ENCODE results near the gene C11orf68. TPM values are rescaled to one million over a fixed set of nuclear protein-coding genes. Genes with fewer than 3 reads are reported as not detected.

Gene C11orf68
- total RNA-seq, 3 donors from 2014 or later (not counting 1 experiment from before 2014, with no cell fraction given) = 19.9 to 28.3 (median 20.7) TPM

DNA sequence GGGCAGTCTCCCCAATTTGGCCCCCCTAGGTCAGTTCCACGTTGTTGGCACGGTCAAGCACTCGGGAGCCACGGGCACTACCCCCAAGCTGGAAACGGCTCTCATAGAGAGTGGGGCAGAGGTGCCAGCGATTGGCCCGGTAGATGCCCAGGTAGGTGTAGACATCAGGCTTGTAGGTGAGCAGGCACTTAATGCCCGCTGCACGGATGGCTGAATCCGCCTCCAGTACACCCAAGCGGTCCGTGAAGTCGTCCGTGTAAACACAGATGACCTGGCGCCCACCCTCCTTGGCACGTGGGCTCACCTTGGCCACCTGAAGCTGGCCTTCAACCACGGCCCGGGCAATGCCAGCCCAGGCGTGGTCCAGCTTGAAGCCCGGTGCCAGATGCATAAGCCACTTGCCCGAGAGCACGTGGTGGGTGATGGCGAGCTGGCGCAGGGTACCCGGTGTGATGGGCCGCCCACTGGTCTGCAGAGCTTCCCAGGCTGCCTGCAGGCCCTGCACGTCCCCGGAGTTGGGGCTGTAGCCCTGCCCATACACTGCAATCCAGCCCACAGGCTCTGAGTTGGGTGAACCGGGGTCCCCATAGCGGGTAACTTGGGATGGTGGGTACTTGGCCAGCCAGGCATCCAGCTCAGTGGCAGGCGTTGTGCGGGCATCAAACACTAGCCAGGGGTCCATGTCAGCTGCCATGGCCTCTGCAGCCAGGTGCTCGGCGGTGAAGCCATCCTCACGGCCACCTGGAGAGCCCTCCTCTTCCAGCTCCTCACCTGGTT, 1.2 kb downstream of the C11orf68 start:
- no peaks in the 10 kb centered on the region for H3K9me3 Mint-ChIP-seq
- peak overlapping the region; percentile 49 to 77 for H3K27ac Mint-ChIP-seq
- Histone ChIP-seq H3K27me3 (ENCODE audit: control insufficient read depth, insufficient read depth, low read length) (no peaks in the 10 kb centered on the region), H3K36me3 (ENCODE audit: control insufficient read depth, insufficient read depth, low read length) (peaks cover 22% of the 10 kb centered on the region), H3K9me3 (ENCODE audit: control insufficient read depth, insufficient read depth, low read length) (no peaks in the 10 kb centered on the region), H3K4me3 (ENCODE audit: low read length) (peak overlapping the region; percentile 96), H3K4me1 (ENCODE audit: control insufficient read depth, insufficient read depth, low read length) (peaks cover 57% of the 10 kb centered on the region), H3K27ac (ENCODE audit: low read length) (no peak overlapping the region)
- peaks cover 24 to 52% of the 10 kb centered on the region in 2 donors for H3K4me1 Mint-ChIP-seq
- H3K36me3 Mint-ChIP-seq = no peaks in the 10 kb centered on the region
- WGBS (ENCODE audit: insufficient coverage) = 90% methylated on average over 35 of the region's 35 CpGs
- ATAC-seq (no peak), DNase-seq (no peak)
- TF ChIP-seq, protein P1, sequence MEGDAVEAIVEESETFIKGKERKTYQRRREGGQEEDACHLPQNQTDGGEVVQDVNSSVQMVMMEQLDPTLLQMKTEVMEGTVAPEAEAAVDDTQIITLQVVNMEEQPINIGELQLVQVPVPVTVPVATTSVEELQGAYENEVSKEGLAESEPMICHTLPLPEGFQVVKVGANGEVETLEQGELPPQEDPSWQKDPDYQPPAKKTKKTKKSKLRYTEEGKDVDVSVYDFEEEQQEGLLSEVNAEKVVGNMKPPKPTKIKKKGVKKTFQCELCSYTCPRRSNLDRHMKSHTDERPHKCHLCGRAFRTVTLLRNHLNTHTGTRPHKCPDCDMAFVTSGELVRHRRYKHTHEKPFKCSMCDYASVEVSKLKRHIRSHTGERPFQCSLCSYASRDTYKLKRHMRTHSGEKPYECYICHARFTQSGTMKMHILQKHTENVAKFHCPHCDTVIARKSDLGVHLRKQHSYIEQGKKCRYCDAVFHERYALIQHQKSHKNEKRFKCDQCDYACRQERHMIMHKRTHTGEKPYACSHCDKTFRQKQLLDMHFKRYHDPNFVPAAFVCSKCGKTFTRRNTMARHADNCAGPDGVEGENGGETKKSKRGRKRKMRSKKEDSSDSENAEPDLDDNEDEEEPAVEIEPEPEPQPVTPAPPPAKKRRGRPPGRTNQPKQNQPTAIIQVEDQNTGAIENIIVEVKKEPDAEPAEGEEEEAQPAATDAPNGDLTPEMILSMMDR (IDR thresholded peaks at IDR 0.05) = no peak
- no peaks in the 10 kb centered on the region for H3K27me3 Mint-ChIP-seq (ENCODE audit: low read depth in 2 of 2)
- peak overlapping the region; percentile 90 for H3K4me3 Mint-ChIP-seq
- intact Hi-C loops (cut with micrococcal nuclease) = loop anchor here (2.0 to 5.0 kb wide), 3 partner anchors 15 to 60 kb away; partner anchors contain the start of genes CCDC85B and CFL1

DNA sequence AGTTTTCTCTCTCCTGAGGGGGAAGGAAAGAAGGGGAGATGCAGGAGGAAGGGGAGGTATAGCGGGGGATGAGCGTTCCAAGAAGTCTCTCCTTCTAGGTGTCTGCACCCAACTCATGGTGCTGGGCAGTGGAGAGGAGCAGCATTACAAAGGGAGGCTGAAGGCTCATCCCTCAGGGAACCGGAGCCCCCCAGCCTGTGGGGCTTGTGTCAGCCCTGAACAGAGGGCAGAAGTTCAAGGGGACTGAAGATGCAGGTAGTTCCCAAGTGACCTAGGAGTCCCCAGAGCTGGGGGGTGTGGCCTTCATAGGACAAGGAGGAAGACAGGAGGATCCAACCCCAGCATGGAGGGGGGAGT, 1.8 kb downstream of the C11orf68 start:
- Mint-ChIP-seq H3K27me3 (ENCODE audit: low read depth in 2 of 2) (no peaks in the 10 kb centered on the region), H3K4me3 (peak overlapping the region; percentile 65), H3K9me3 (no peaks in the 10 kb centered on the region), H3K27ac (peak overlapping the region; percentile 43 to 49), H3K36me3 (no peaks in the 10 kb centered on the region), H3K4me1 (peaks cover 24 to 46% of the 10 kb centered on the region in 2 donors)
- WGBS (ENCODE audit: insufficient coverage) = 100% methylated on average over 3 of the region's 3 CpGs
- DNase-seq (no peak), ATAC-seq (no peak)
- Histone ChIP-seq H3K4me3 (ENCODE audit: low read length) (no peak overlapping the region), H3K9me3 (ENCODE audit: control insufficient read depth, insufficient read depth, low read length) (no peaks in the 10 kb centered on the region), H3K36me3 (ENCODE audit: control insufficient read depth, insufficient read depth, low read length) (peaks cover 16% of the 10 kb centered on the region), H3K4me1 (ENCODE audit: control insufficient read depth, insufficient read depth, low read length) (peaks cover 54% of the 10 kb centered on the region), H3K27me3 (ENCODE audit: control insufficient read depth, insufficient read depth, low read length) (no peaks in the 10 kb centered on the region), H3K27ac (ENCODE audit: low read length) (no peak overlapping the region)
- TF ChIP-seq, protein P1 (IDR thresholded peaks at IDR 0.05) = no peak
- intact Hi-C loops (cut with micrococcal nuclease) = loop anchor here (5.0 kb wide), 1 partner anchor 60 kb away; the partner anchor contains the start of gene CFL1

DNA sequence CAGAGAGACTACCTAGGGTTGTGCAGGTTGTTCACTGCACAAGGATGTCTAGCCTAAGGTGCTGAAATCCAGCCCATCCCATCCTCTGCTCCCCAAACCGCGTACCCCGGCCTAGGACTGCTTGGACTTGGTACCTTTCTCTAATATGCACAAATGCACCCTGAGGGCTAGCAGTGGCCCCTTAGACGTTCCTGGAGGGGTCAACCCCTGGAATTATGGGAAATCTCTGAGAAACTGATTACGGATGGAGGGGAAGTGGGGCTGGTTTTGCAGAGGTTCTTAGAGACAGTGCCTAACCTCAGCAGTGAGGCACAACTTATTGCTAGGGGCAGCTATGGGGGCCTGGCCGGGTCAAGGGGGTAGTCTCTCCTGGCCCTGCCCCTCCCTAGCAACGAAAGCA, 2.5 kb downstream of the C11orf68 start:
- Histone ChIP-seq H3K36me3 (ENCODE audit: control insufficient read depth, insufficient read depth, low read length) (peaks cover 12% of the 10 kb centered on the region), H3K9me3 (ENCODE audit: control insufficient read depth, insufficient read depth, low read length) (no peaks in the 10 kb centered on the region), H3K4me3 (ENCODE audit: low read length) (no peak overlapping the region), H3K27ac (ENCODE audit: low read length) (no peak overlapping the region), H3K4me1 (ENCODE audit: control insufficient read depth, insufficient read depth, low read length) (peaks cover 53% of the 10 kb centered on the region), H3K27me3 (ENCODE audit: control insufficient read depth, insufficient read depth, low read length) (no peaks in the 10 kb centered on the region)
- Mint-ChIP-seq H3K4me1 (peaks cover 24 to 41% of the 10 kb centered on the region in 2 donors), H3K27me3 (ENCODE audit: low read depth in 2 of 2) (no peaks in the 10 kb centered on the region), H3K9me3 (no peaks in the 10 kb centered on the region), H3K36me3 (no peaks in the 10 kb centered on the region), H3K27ac (peak overlapping the region in 1 of 2 donors; percentile 43), H3K4me3 (peak overlapping the region; percentile 65)
- intact Hi-C loops (cut with micrococcal nuclease) = loop anchor here (5.0 kb wide), 1 partner anchor 59 kb away; the partner anchor contains the start of gene CFL1
- no peak for ATAC-seq
- WGBS (ENCODE audit: insufficient coverage) = 89% methylated on average over 4 of the region's 7 CpGs
- TF ChIP-seq, protein P1 (IDR thresholded peaks at IDR 0.05) = no peak
- no peak for DNase-seq
